Glutamatergic neuron (in vitro differentiated cells): Measurements from ENCODE around the gene MOB3C. TPM values are rescaled to one million over a fixed set of nuclear protein-coding genes. Genes with fewer than 3 reads are reported as not detected.

Source experiments
- DNase-seq: peaks from one replicate; pipeline ENCODE4 v3.0.0; 2022
- H3K27ac Mint-ChIP-seq: one replicate; pipeline ENCODE4 v1.8.0; 2020; ENCODE audit warnings: mild to moderate bottlenecking, mixed read lengths, inconsistent platforms; ENCODE audit not compliant: unreplicated experiment
- H3K27me3 Mint-ChIP-seq: one replicate; pipeline ENCODE4 v1.8.0; 2020; ENCODE audit warnings: mild to moderate bottlenecking, moderate library complexity, mixed read lengths, inconsistent platforms; ENCODE audit not compliant: unreplicated experiment
- H3K36me3 Mint-ChIP-seq: one replicate; pipeline ENCODE4 v1.8.0; 2020; ENCODE audit warnings: mild to moderate bottlenecking, mixed read lengths, inconsistent platforms; ENCODE audit not compliant: unreplicated experiment
- H3K4me1 Mint-ChIP-seq: one replicate; pipeline ENCODE4 v1.8.0; 2020; ENCODE audit warnings: mild to moderate bottlenecking, low read depth, mixed read lengths, inconsistent platforms; ENCODE audit not compliant: unreplicated experiment
- H3K4me3 Mint-ChIP-seq: one replicate; pipeline ENCODE4 v1.8.0; 2020; ENCODE audit warnings: mild to moderate bottlenecking, mixed read lengths, inconsistent platforms; ENCODE audit not compliant: unreplicated experiment
- H3K9me3 Mint-ChIP-seq: one replicate; pipeline ENCODE4 v1.8.0; 2020; ENCODE audit warnings: mild to moderate bottlenecking, moderate library complexity, mixed read lengths, inconsistent platforms; ENCODE audit not compliant: unreplicated experiment
- total RNA-seq: library from RNA; stranded (reverse); fragmentation: NEBNext Ultra II Directional; extraction: Animal tissue kit (Norgen Biotek cat#: 25700); gene quantifications from one replicate; pipeline ENCODE4 v1.2.1, GENCODE V29; 2021; ENCODE audit not compliant: unreplicated experiment
- TF ChIP-seq, protein P1 (sequence below): fragments of 200-600 bp; sonication (generic); IDR thresholded peaks from one replicate; pipeline ENCODE4 v1.5.0; 2021; ENCODE audit not compliant: partially characterized antibody, unreplicated experiment

MOB3C gene
- total RNA-seq, 1 donor from 2014 or later, result 1.6 TPM

DNA sequence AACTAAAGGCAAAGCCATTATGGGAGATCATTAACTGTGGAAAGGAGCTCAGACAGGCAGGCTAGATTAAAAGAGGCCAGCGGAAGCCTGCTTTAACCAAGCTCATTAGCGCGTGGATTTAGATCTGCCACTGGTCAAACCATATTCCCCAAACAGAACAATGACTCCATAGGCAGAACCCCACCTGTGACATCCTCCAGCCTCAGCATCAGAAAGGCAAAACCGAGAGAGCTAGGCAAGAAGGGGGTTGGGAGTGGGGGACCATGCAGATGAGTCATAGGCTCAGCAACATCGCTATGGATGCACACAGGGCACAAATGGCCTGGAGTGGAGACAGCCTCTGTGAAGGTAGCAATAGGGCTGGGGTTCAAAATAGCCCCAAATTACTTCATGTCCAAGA, 33.1 kb downstream of the MOB3C start:
- peaks cover 4% of the 10 kb centered on the region for H3K9me3 Mint-ChIP-seq
- H3K4me1 Mint-ChIP-seq, result peaks cover 32% of the 10 kb centered on the region
- DNase-seq, result peak; percentile 31
- H3K36me3 Mint-ChIP-seq, result peaks cover 6% of the 10 kb centered on the region
- peak overlapping the region; percentile 63 for H3K4me3 Mint-ChIP-seq
- peak overlapping the region; percentile 86 for H3K27ac Mint-ChIP-seq
- TF ChIP-seq, protein P1, sequence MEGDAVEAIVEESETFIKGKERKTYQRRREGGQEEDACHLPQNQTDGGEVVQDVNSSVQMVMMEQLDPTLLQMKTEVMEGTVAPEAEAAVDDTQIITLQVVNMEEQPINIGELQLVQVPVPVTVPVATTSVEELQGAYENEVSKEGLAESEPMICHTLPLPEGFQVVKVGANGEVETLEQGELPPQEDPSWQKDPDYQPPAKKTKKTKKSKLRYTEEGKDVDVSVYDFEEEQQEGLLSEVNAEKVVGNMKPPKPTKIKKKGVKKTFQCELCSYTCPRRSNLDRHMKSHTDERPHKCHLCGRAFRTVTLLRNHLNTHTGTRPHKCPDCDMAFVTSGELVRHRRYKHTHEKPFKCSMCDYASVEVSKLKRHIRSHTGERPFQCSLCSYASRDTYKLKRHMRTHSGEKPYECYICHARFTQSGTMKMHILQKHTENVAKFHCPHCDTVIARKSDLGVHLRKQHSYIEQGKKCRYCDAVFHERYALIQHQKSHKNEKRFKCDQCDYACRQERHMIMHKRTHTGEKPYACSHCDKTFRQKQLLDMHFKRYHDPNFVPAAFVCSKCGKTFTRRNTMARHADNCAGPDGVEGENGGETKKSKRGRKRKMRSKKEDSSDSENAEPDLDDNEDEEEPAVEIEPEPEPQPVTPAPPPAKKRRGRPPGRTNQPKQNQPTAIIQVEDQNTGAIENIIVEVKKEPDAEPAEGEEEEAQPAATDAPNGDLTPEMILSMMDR, result no peak
- H3K27me3 Mint-ChIP-seq, result no peaks in the 10 kb centered on the region

- Mint-ChIP-seq H3K4me1 (peaks cover 35% of the 10 kb centered on the region), H3K4me3 (peak overlapping the region; percentile 17), H3K36me3 (peaks cover 6% of the 10 kb centered on the region), H3K9me3 (peaks cover 4% of the 10 kb centered on the region), H3K27me3 (no peaks in the 10 kb centered on the region), H3K27ac (peak overlapping the region; percentile 86)
- no peak for DNase-seq
- TF ChIP-seq, protein P1, result no peak
These were observed 33.6 kb downstream of the MOB3C start for GRCh38 chr1:46582972-46583371.

DNA sequence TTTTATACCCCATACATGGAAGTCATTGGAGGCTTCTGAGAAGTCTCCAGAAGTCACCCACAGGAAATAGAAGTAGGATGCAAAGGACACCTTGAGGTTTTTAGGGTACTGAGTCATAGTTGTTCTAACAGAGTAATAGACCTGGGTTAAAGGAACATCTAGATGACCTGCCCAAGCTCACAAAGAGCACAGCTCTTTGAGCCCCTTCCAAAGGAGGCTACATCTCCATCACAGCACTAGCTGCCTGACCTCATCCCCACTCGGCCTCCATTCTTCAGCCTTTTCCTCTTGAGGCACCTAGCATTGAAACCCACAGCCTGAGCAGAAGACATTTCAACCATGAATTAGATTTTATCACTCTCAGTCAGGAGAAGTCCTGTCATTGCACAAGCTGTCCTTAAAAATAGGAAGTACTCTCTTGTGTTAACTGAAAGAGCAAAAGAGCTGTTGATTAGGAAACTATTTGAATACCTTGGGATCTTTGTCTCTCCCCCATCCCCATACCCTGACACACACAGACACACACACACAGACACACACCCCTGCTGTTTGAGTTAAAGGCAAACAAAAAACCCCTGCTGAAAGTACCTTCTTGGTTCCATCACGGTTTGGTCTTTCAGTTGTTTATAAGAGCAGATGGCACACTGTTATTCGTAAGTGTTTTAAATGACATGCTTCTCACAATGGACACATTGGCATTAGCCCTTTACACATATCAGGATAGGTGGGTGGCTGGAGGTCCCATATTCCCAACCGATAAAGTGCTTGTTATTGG, 34.7 kb downstream of the MOB3C start:
- peaks cover 41% of the 10 kb centered on the region for H3K4me1 Mint-ChIP-seq
- H3K27ac Mint-ChIP-seq, result peak overlapping the region; percentile 86
- peaks cover 2% of the 10 kb centered on the region for H3K27me3 Mint-ChIP-seq
- peaks cover 6% of the 10 kb centered on the region for H3K36me3 Mint-ChIP-seq
- DNase-seq, result no peak
- no peak overlapping the region for H3K4me3 Mint-ChIP-seq
- peaks cover 4% of the 10 kb centered on the region for H3K9me3 Mint-ChIP-seq
- TF ChIP-seq, protein P1, result no peak

DNA sequence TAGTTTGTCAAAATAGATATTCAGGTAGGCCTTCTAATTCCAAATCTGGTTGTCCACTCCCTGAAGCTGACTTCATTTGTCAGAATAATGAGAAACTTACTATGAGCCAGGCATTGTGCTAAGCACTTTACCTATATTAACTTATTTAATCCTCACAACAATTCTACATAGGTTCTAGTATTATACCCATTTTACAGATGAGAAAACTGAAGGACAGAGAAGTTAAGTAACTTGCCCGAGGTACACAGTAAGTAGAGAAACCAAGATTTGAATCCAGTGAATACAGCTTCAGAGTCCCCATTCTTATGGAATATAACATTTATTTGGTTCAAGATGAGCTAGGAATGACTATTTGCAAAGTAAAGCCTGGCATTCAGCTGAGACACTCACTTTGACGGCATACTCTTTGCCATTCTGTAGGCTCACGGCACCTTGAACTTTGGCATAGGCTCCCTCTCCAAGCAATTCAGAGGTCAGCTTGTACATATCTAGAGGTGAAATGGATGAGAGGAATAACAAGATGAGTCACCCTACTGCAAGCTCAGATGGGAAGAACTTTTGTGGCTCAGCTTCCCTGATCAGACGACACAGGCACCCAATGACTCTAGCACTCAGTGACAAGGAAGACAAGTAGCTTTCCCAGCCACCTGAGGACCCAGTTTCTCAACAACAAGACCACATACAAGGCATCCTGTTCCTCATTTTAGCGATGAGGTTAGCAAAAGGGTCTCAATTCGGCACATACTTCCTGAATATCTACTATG, 36.3 kb downstream of the MOB3C start:
- Mint-ChIP-seq H3K36me3 (peaks cover 6% of the 10 kb centered on the region), H3K4me3 (no peak overlapping the region), H3K9me3 (peaks cover 4% of the 10 kb centered on the region), H3K27me3 (peaks cover 2% of the 10 kb centered on the region), H3K27ac (no peak overlapping the region), H3K4me1 (peaks cover 44% of the 10 kb centered on the region)
- TF ChIP-seq, protein P1, result no peak
- DNase-seq, result no peak

GRCh38 chr1:46577671-46578070, 38.9 kb downstream of the MOB3C start:
- H3K36me3 Mint-ChIP-seq, result peaks cover 6% of the 10 kb centered on the region
- TF ChIP-seq, protein P1, result no peak
- peaks cover 24% of the 10 kb centered on the region for H3K4me1 Mint-ChIP-seq
- H3K27me3 Mint-ChIP-seq, result peaks cover 2% of the 10 kb centered on the region
- H3K27ac Mint-ChIP-seq, result no peak overlapping the region
- peaks cover 4% of the 10 kb centered on the region for H3K9me3 Mint-ChIP-seq
- no peak overlapping the region for H3K4me3 Mint-ChIP-seq
- no peak for DNase-seq
